ENCODE measurements around the gene ZNRF4. TPM values are rescaled to one million over a fixed set of nuclear protein-coding genes. Genes with fewer than 3 reads are reported as not detected.
"Not testable (repeated sequence)": the region's sequence is repeated elsewhere in the genome, so short reads cannot be mapped to it uniquely, and the experiment has no call there.

Gene ZNRF4, protein sequence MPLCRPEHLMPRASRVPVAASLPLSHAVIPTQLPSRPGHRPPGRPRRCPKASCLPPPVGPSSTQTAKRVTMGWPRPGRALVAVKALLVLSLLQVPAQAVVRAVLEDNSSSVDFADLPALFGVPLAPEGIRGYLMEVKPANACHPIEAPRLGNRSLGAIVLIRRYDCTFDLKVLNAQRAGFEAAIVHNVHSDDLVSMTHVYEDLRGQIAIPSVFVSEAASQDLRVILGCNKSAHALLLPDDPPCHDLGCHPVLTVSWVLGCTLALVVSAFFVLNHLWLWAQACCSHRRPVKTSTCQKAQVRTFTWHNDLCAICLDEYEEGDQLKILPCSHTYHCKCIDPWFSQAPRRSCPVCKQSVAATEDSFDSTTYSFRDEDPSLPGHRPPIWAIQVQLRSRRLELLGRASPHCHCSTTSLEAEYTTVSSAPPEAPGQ
- total RNA-seq = not detected
- polyA plus RNA-seq = not detected
- long read RNA-seq, donor 1 = 0 reads
- long read RNA-seq, donor 2 = 0 reads
- long read RNA-seq, donor 3 = 0 reads
- long read RNA-seq, donor 4 = 0 reads
- long read RNA-seq, donor 5 = 0 reads
- long read RNA-seq, donor 6 = 0 reads
- long read RNA-seq, donor 7 = 0 reads
- long read RNA-seq, donor 8 = 0 reads
- long read RNA-seq, donor 9 = 0 reads
- long read RNA-seq, donor 10 = 0 reads

DNA sequence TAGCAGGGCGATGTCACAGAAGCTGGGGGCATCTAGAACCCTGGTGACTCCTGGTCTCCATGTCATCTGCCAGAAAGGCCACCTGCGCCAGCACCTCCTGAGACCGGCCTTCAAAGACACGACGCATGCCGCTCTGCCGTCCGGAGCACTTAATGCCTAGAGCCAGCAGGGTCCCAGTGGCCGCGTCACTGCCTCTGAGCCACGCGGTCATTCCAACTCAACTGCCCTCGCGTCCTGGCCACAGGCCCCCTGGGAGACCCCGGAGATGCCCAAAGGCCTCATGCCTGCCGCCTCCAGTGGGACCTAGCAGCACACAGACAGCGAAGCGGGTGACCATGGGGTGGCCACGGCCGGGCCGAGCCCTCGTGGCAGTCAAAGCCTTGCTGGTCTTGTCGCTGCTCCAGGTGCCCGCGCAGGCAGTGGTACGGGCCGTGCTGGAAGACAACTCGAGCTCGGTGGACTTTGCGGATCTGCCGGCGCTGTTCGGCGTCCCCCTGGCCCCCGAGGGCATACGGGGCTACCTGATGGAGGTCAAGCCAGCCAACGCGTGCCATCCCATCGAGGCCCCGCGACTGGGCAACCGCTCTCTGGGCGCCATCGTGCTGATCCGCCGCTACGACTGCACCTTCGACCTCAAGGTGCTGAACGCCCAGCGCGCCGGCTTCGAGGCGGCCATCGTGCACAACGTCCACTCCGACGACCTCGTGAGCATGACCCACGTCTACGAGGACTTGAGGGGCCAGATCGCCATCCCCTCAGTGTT is at the start of gene ZNRF4:
Gene ZNRF4 (plus strand): TSS at position 51 of the 763 bp plus-strand sequence. CDS start 75 bp downstream, at position 126.
- 90 to 95% (median 90%) methylated on average over 30 to 62 of the region's 62 CpGs for WGBS, 4 donors
- H3K27ac ChIP-seq = no peak within 1 kb of the TSS
- H3K9me3 ChIP-seq (replicated peaks in 1 of 3) = no peaks in the 10 kb centered on the region
- DNase-seq = no peak
- peaks cover 7% of the 10 kb centered on the region for H3K27me3 ChIP-seq
- no peak for TF ChIP-seq POLR2A (IDR thresholded peaks at IDR 0.05)
- no peak for TF ChIP-seq CTCF (IDR thresholded peaks at IDR 0.05)
- H3K36me3 ChIP-seq (replicated peaks in 1 of 2) = no peaks in the 10 kb centered on the region
- H3K4me1 ChIP-seq (replicated peaks in 1 of 2) = no peaks in the 10 kb centered on the region
- no peak within 1 kb of the TSS for H3K4me3 ChIP-seq
- intact Hi-C loops (cut with DNase I) = no loop called here

GRCh38 chr19:5406198-5406597 is 49.0 kb upstream of the ZNRF4 start:
- WGBS, 4 donors = 70 to 91% (median 81%) methylated on average over 6 of the region's 6 CpGs
- H3K27me3 ChIP-seq; H3K9me3 ChIP-seq (replicated peaks in 1 of 3); H3K36me3 ChIP-seq (replicated peaks in 1 of 2); intact Hi-C loops (cut with DNase I); H3K4me1 ChIP-seq (replicated peaks in 1 of 2); DNase-seq; H3K4me3 ChIP-seq; H3K27ac ChIP-seq: not testable (repeated sequence)

GRCh38 chr19:5406816-5407215 is 48.4 kb upstream of the ZNRF4 start:
- no peak for DNase-seq
- TF ChIP-seq CTCF (IDR thresholded peaks at IDR 0.05) (no peak), POLR2A (IDR thresholded peaks at IDR 0.05) (no peak)
- Histone ChIP-seq H3K4me1 (replicated peaks in 1 of 2) (no peaks in the 10 kb centered on the region), H3K27me3 (no peaks in the 10 kb centered on the region), H3K36me3 (replicated peaks in 1 of 2) (no peaks in the 10 kb centered on the region), H3K9me3 (replicated peaks in 1 of 3) (no peaks in the 10 kb centered on the region), H3K4me3 (no peak overlapping the region), H3K27ac (no peak overlapping the region)
- WGBS, 4 donors = 51 to 58% (median 55%) methylated on average over 7 of the region's 7 CpGs
- intact Hi-C loops (cut with DNase I) = no loop called here

DNA sequence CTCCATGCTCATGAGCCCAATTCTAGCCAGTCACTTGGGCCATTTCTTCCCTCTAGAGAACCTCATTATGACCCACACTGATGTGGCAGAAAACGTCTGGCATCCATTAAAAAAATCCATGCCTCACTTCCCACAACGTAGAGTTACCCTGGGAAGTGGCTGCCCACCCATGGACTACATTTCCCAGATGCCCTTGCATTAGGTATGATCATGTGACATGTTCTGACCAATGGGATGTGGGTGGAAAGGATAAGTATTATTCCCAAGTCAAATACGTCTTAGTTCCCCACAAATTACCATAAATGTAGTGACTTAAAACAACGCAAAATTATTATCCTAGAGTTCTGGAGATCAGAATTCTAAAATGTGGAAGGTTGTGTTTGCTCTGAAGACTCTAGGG is 47.9 kb upstream of the ZNRF4 start:
- 25 to 34% (median 32%) methylated on average over 4 of the region's 4 CpGs for WGBS, 4 donors
- intact Hi-C loops (cut with DNase I) = no loop called here
- Histone ChIP-seq H3K9me3 (replicated peaks in 1 of 3) (no peaks in the 10 kb centered on the region), H3K4me3 (no peak overlapping the region), H3K27me3 (no peaks in the 10 kb centered on the region), H3K4me1 (replicated peaks in 1 of 2) (no peaks in the 10 kb centered on the region), H3K27ac (no peak overlapping the region), H3K36me3 (replicated peaks in 1 of 2) (no peaks in the 10 kb centered on the region)
- DNase-seq = no peak
- TF ChIP-seq CTCF (IDR thresholded peaks at IDR 0.05) (no peak), POLR2A (IDR thresholded peaks at IDR 0.05) (no peak)
